HepG2 (cell line): Measurements from ENCODE around the gene PRPSAP2. TPM values are rescaled to one million over a fixed set of nuclear protein-coding genes. Genes with fewer than 3 reads are reported as not detected.

ENCODE experiments used
- ATAC-seq: fragments of 200-7000 bp; cut with Tn5 transposase; 3 replicates; pipeline ENCODE4 v1.9.1; 2020; ENCODE audit warnings: mild to moderate bottlenecking, moderate library complexity
- BruUV-seq: library from RNA; stranded (reverse); fragments of 400-500 nt; replicated peaks from 2 replicates; lab custom pipeline; 2021; lab: Mats Ljungman, UMichigan
- CTCF ChIA-PET: fragments of 300-600 bp; formaldehyde crosslinking; extraction: SDS; loops from one replicate; lab custom pipeline; 2021; ENCODE audit warnings: low total read pairs, inconsistent platforms, low intra/inter-chr PET ratio; lab: Yijun Ruan, JAX
- POLR2A ChIA-PET: fragments of 350-600 bp; sonication (Branson Sonifier 250); formaldehyde crosslinking; loops from one replicate; lab custom pipeline; 2020; ENCODE audit warnings: antibody characterized with exemption, inconsistent platforms; lab: Yijun Ruan, JAX
- DNase-seq: peaks from one replicate; pipeline ENCODE4 v3.0.0-alpha.2; 2015; ENCODE audit warnings: low spot score
- FAIRE-seq: peaks from 3 replicates; lab custom pipeline; 2011; peaks lifted over from hg19 to GRCh38; lab: Jason Lieb, UNC
- H2AFZ ChIP-seq: one replicate; pipeline ENCODE4 v1.6.1; 2011; ENCODE audit warnings: low read length, inconsistent platforms
- H3K27ac ChIP-seq: fragments of 300-600 bp; 3 replicates; pipeline ENCODE4 v1.8.0; 2011; ENCODE audit warnings: mixed run types, mild to moderate bottlenecking, mixed read lengths, low read length, inconsistent platforms; ENCODE audit not compliant: insufficient read depth; ENCODE audit errors: extremely low read length
- H3K27me3 ChIP-seq, 2 experiments: fragments of 200-600 bp in 1 of 2; 2 replicates in 1 of 2; 3 replicates in 1 of 2; pipeline versions ENCODE4 v1.6.0 to v1.8.0; 2011; ENCODE audit warnings: low read length in 2 of 2, mild to moderate bottlenecking in 2 of 2, moderate library complexity in 2 of 2, inconsistent platforms in 1 of 2; ENCODE audit not compliant: insufficient read depth in 2 of 2, control insufficient read depth in 1 of 2
- H3K36me3 ChIP-seq, 2 experiments: fragments of 200-600 bp in 1 of 2; replicated peaks in 1 of 2; 2 replicates in 1 of 2; 3 replicates in 1 of 2; pipeline versions ENCODE4 v1.5.1 to v1.8.0; 2011; ENCODE audit warnings: low read length in 2 of 2, inconsistent platforms in 1 of 2; ENCODE audit not compliant: insufficient read depth in 2 of 2, control insufficient read depth in 1 of 2
- H3K4me1 ChIP-seq: 2 replicates; pipeline ENCODE4 v1.5.1; 2012; ENCODE audit warnings: low read length, inconsistent platforms; ENCODE audit not compliant: insufficient read depth
- H3K4me2 ChIP-seq: 2 replicates; pipeline ENCODE4 v1.6.0; 2011; ENCODE audit warnings: low read depth, low read length, inconsistent platforms
- H3K4me3 ChIP-seq, 3 experiments: fragments of 200-600 bp in 1 of 3; sonication (generic), shearing (Covaris generic) in 1 of 3; replicated peaks in 1 of 3; 2 replicates each; pipeline ENCODE4 v1.5.1; 2011 to 2016; ENCODE audit warnings: low read length in 3 of 3, inconsistent platforms in 2 of 3, low read depth in 2 of 3, mild to moderate bottlenecking in 2 of 3, control low read depth in 1 of 3, mixed read lengths in 1 of 3; ENCODE audit not compliant: insufficient read depth in 1 of 3
- H3K79me2 ChIP-seq: one replicate; pipeline ENCODE4 v1.6.1; 2011; ENCODE audit warnings: low read length, inconsistent platforms; ENCODE audit not compliant: insufficient read depth
- H3K9ac ChIP-seq: 2 replicates; pipeline ENCODE4 v1.6.0; 2011; ENCODE audit warnings: mild to moderate bottlenecking, low read depth, low read length, inconsistent platforms; ENCODE audit not compliant: insufficient read depth
- H3K9me3 ChIP-seq: 2 replicates; pipeline ENCODE4 v1.5.1; 2012; ENCODE audit warnings: mild to moderate bottlenecking, low read length
- H4K20me1 ChIP-seq: 2 replicates; pipeline ENCODE4 v1.6.0; 2011; ENCODE audit warnings: inconsistent platforms, mild to moderate bottlenecking, low read length, moderate library complexity; ENCODE audit not compliant: insufficient read depth
- SP5 ChIP-seq: IDR thresholded peaks from 2 replicates; pipeline ENCODE4 v1.6.1; 2016; ENCODE audit warnings: low read depth, borderline replicate concordance
- ZNF367 ChIP-seq: sonication (generic); formaldehyde crosslinking; IDR thresholded peaks from 2 replicates; pipeline ENCODE4 v1.4.0; 2020; ENCODE audit warnings: missing genetic modification reagents, borderline replicate concordance
- WGBS: methylation state at CpG from one replicate; pipeline ENCODE4 v1.1.6; 2017; ENCODE audit warnings: low lambda C conversion rate; 5-methylcytosine and 5-hydroxymethylcytosine counted together
- in situ Hi-C: cut with HindIII; loops from 2 replicates; pipeline ENCODE4 v1.10.0; 2017; ENCODE audit warnings: low pct_unique_long_range_greater_than_20kb; ENCODE audit not compliant: extremely low pct_ligation_motif_present
- intact Hi-C: fragments of 100-400 bp; cut with micrococcal nuclease; formaldehyde crosslinking; loops from one replicate; pipeline ENCODE4 v1.10.0; 2022; ENCODE audit not compliant: unreplicated experiment
- polyA plus RNA-seq, 8 experiments: library from polyadenylated mRNA; depleted of rRNA in 3 of 8; stranded (reverse) in 7 of 8; unstranded in 1 of 8; fragments of >200 nt; fragmentation: Illumina TruSeq in 4 of 8; extraction: Trizol in 4 of 8; gene quantifications; 2 replicates each; pipeline versions ENCODE4 v1.2.1 to v1.2.3, GENCODE V29; 2011 to 2016; ENCODE audit warnings: low read depth in 4 of 8, missing spikeins in 1 of 8, mixed read lengths in 1 of 8; ENCODE audit not compliant: insufficient read depth in 1 of 8
- total RNA-seq, 5 experiments: library from RNA; depleted of rRNA; stranded (reverse); fragments of >200 nt; fragmentation: Illumina TruSeq; extraction: Trizol; gene quantifications; 2 replicates each; pipeline ENCODE4 v1.2.3, GENCODE V29; 2016; ENCODE audit warnings: low read depth in 1 of 5
- TF ChIP-seq, protein P1 (sequence below): sonication (generic); formaldehyde crosslinking; IDR thresholded peaks from 2 replicates; pipeline ENCODE4 v1.5.0; 2020; ENCODE audit warnings: missing genetic modification reagents

The PRPSAP2 gene
- total and polyA plus RNA-seq, 2 of the 13 experiments (the other 11 are each of a cell fraction or from before 2014, with no cell fraction given) = 34.0 to 58.9 TPM

GRCh38 chr17:18947866-18948265 lies 89.9 kb downstream of the PRPSAP2 start:
- Histone ChIP-seq H3K4me2 (no peak overlapping the region), H3K9me3 (no peaks in the 10 kb centered on the region), H3K79me2 (no peaks in the 10 kb centered on the region), H3K27me3 (peaks cover 1 to 38% of the 10 kb centered on the region in 2 experiments; a peak in 2 of 5 replicates), H3K9ac (no peak overlapping the region), H3K27ac (no peak overlapping the region), H3K36me3 (no peaks in the 10 kb centered on the region), H3K4me1 (peaks cover 27% of the 10 kb centered on the region), H4K20me1 (no peaks in the 10 kb centered on the region), H2AFZ (no peak overlapping the region), H3K4me3 (no peak overlapping the region)
- no peak for TF ChIP-seq ZNF367 (CRISPR knock-in tag)
- POLR2A ChIA-PET = no interaction called here
- WGBS = 31% methylated on average over 6 of the region's 6 CpGs
- no peak for DNase-seq
- in situ Hi-C loops = no loop called here
- intact Hi-C loops = no loop called here
- no peak for FAIRE-seq
- CTCF ChIA-PET = no interaction called here
- ATAC-seq = no peak
- no TSS peak for BruUV-seq

DNA sequence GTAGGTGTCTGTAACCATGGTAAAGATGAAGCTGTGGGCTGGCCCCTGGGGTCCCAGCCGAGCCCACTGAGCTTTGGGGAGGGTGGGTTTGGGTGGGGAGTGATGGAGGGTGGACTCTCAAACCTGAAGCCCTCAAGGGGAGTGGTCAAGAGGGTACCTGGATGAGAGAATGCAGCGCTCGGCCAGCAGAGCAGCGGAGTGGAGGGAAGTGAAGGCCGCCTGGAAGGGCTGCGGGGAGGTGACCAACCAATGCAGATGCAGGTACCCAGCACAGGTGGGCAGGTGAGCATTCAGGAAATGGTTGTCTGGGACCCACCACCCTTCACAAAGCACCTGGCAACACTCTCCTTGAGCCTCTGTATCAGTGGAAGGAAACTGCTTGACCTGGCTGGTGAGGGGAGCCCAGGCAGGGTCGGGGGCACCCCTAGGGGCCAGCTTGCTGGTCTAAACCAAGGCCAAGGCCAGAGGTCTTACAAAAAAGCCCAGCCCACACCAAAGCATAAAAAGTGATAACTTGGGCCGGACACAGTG lies 90.6 kb downstream of the PRPSAP2 start:
- Histone ChIP-seq H3K27ac (no peak overlapping the region), H3K4me3 (no peak overlapping the region), H4K20me1 (no peaks in the 10 kb centered on the region), H3K79me2 (no peaks in the 10 kb centered on the region), H3K36me3 (no peaks in the 10 kb centered on the region), H3K27me3 (peaks cover 1 to 38% of the 10 kb centered on the region in 2 experiments; a peak in 2 of 5 replicates), H2AFZ (no peak overlapping the region), H3K9ac (no peak overlapping the region), H3K9me3 (no peaks in the 10 kb centered on the region), H3K4me2 (no peak overlapping the region), H3K4me1 (peaks cover 34% of the 10 kb centered on the region)
- DNase-seq (no peak), ATAC-seq (no peak), FAIRE-seq (no peak)
- CTCF ChIA-PET = no interaction called here
- WGBS = 63% methylated on average over 8 of the region's 8 CpGs
- intact Hi-C loops = no loop called here
- POLR2A ChIA-PET = no interaction called here
- TF ChIP-seq, protein P1, sequence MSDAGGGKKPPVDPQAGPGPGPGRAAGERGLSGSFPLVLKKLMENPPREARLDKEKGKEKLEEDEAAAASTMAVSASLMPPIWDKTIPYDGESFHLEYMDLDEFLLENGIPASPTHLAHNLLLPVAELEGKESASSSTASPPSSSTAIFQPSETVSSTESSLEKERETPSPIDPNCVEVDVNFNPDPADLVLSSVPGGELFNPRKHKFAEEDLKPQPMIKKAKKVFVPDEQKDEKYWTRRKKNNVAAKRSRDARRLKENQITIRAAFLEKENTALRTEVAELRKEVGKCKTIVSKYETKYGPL (CRISPR knock-in tag) = no peak
- no peak for TF ChIP-seq SP5 (CRISPR knock-in tag)
- in situ Hi-C loops = no loop called here
- BruUV-seq = no TSS peak
